ENCODE results near the gene IDH2. TPM values are rescaled to one million over a fixed set of nuclear protein-coding genes. Genes with fewer than 3 reads are reported as not detected.
"Not testable (repeated sequence)": the region's sequence is repeated elsewhere in the genome, so short reads cannot be mapped to it uniquely, and the experiment has no call there.

The IDH2 gene
- total RNA-seq, 1 donor from 2014 or later: 77.3 TPM

- DNase-seq: no peak
Observed at GRCh38 chr15:90114451-90114901, 12.2 kb upstream of the IDH2 start.

GRCh38 chr15:90113166-90113565, 10.9 kb upstream of the IDH2 start:
- DNase-seq: no peak

GRCh38 chr15:90109163-90109751, 7.0 kb upstream of the IDH2 start:
- DNase-seq: not testable (repeated sequence)

DNA sequence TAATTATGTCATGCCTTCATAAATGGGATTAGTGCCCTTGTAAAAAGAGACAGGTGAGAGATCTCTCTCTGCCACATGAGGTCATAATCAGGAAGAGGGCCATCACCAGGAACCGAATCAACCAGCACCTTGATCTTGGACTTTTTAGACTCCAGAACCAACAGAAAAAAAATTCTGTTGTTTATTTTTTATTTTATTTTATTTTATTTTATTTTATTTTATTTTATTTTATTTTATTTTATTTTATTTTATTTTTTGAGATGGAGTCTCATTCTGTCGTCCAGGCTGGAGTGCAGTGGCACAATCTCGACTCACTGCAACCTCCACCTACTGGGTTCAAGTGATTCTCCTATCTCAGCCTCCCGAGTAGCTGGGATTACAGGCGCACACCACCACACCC, 5.8 kb upstream of the IDH2 start:
- not testable (repeated sequence) for DNase-seq

DNA sequence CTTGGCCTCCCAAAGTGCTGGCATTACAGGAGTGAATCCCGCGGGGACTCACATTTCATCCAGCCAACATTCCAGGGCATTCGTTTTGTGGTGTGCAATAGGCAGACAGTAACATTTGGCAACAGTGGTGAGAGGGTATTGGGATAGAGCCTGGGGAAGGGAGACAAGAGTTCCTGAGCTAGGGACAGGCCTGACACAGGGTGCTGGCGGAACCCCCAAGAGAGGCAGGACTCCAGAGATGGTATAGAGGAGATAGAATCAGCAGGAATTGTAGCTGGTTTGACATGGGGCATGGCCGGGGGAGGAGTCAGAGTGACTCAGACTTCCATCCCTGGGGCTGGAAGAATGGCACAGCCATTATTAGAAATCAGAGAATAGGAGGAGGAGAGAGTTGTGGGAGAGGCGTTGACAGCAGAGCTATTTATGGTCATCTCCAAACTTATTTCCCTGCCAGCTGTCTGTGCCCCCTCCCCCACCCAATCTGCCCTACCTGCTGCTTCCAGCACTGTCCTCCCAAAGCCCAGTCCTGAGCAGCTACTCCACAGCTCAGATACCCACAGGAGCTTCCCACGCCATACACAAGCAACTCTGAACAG, 4.4 kb upstream of the IDH2 start:
- DNase-seq: peak; percentile 64

GRCh38 chr15:90105521-90105920, 3.3 kb upstream of the IDH2 start:
- DNase-seq: no peak

- no peak for DNase-seq
Observed at GRCh38 chr15:90104551-90104950, 2.3 kb upstream of the IDH2 start.

- DNase-seq: no peak
Observed at GRCh38 chr15:90103701-90104329, 1.5 kb upstream of the IDH2 start.

DNA sequence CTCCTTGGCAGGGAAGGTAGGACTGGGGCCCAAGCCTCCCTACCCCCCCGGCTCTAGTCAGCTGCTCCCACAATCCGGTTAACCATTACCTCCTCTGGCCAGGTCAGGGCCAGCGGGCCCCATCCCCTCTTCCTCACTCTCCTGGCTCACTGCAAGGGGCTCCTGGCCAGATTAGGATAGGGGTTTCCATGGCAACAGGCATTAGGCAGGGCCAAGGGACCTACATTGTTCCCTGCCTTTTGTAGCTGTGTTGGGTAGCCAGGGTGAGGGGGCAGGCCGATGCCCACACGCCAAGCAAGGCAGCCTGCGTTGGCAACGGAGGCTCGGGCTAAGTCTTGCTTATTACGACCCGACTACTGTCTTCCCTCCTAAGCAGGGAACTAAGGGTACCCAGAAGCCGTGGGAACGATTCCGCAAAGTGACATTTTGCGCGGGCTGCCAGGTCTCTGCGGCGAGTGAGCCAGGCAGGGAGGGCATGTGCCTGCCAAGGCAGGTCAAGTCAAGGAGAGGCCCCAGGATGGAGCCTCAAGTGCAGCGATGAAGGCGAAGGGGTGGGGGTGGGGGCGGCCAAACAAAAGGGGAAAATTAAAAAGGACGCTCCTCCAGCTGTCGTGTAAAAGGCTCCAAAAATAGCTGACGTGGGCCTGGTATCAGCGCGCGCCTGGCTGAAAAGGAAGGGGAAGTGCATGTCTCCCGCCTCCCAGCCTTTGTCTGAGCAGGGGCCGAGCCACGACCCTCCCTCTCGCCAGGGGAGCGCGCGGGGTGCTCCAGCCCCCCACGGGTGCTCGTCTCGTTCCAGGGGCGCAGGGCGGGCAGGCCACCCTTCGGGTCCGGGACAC, 919 bp downstream of the IDH2 start:
- DNase-seq: peak; percentile 52

DNA sequence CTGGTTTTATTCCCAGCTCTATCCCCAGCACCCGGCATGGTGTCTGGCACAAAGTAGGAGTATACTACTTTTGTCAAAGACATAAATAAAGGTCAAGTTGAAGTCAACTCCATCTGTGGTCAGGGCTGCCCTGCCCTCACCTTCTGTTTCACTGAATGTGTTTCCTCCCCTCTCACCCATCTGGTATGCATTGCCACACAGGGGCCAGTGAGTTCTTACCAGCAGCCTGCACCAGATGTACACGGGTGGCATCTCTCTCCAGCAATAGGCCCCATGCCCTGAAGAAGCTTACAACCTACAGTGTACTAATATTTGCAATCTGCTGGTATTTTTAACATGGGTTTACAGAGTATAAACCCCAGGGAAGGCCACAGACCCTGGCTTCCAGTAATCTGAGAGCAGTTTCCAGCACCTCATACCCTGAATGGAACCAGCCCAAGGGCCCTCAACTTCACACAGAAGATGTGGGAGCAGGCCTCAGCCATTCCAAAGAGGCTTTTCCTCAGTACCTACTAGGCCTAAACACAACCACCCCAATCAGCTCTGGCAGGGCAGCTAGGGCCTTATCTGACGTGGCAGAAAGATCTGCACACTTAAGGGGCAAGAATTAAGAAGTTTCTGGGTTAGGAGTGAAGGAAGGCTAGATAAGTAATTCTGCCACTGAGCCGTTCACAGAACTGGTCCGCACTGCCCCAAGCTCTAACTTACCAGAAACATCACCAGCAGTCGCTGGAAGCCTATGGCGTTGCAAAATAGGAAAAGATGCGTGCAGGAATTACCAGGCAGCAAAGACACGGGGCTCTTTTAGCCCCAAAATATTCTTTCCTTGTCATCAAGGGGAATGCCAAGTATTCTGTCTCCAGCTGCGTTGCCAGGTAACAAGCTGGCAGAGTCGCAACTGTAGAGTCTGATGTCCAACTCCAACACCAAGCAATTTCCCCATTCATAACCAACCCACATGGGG, 2.1 kb downstream of the IDH2 start:
- DNase-seq: no peak

GRCh38 chr15:90099072-90099867, 3.0 kb downstream of the IDH2 start:
- DNase-seq: no peak

DNA sequence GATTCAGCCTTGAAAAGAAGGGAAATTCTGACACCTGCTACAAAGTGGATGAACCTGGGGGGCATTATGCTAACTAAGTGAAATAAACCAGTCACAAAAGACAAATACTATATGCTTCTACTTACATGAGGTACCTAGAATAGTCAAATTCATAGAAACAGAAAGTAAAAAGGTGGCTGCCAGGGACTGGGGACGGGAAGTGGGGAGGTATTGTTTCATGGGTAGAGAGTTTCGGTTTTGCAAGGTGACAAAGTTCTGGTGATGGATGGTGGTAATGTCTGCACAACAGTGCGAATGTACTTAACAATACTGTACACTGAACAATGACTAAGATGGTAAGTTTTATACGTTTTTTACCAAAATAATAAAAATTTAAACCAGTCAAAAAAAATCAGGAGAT, 4.8 kb downstream of the IDH2 start:
- DNase-seq: no peak

GRCh38 chr15:90095521-90095959, 6.7 kb downstream of the IDH2 start:
- no peak for DNase-seq

- no peak for DNase-seq
Observed at GRCh38 chr15:90091156-90091931, 10.9 kb downstream of the IDH2 start.

- no peak for DNase-seq
Observed at GRCh38 chr15:90090226-90090848, 11.9 kb downstream of the IDH2 start.

DNA sequence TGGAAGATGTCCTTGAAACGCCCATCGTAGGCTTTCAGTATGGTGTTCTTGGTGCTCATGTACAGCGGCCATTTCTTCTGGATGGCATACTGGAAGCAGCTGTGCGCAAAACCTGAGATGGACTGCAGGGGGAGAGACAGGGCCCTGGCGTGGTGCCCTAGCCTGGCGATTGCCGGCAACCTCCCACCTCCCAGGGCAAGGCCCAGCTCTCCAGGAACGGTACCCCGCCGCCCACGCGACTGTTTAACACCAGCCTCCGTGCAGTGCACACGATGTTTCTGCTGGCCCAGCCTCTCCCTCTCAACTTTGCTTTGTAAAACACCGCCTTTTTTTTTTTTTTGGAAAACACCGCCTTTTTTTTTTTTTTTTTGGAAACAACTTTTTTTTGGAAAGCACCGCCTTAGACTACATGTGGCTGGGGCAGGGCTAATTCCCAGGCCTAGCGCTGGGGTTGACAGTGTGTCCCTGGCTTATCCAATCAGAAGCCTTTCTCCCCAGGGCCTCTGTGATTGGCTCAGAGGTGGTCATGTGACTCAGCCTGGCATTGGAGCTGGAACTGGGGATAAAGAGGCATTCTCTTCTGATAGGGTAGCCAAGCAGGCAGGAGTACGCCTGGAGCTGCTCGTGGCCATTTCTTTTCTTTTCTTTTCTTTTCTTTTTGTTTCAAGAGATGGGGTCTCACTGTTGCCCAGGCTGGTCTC, 14.7 kb downstream of the IDH2 start:
- DNase-seq: peak; percentile 62

DNA sequence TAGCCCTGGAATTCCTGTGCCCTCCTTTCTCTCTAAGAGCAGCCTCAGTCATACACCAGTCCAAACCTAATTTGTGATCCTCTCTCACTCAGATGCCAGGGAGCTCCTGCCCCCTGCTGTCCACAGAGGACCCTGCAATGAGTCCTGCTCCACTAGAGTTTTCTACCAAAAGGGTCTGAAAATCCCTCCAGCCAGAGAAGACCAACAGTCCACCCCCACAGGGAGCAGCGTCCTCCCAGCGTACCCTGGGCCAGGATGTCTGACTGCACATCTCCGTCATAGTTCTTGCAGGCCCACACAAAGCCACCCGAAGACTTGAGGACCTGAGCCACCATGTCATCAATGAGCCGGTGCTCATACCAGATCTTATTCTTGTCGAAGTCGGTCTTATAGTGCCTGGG, 15.4 kb downstream of the IDH2 start:
- peak; percentile 72 for DNase-seq

DNA sequence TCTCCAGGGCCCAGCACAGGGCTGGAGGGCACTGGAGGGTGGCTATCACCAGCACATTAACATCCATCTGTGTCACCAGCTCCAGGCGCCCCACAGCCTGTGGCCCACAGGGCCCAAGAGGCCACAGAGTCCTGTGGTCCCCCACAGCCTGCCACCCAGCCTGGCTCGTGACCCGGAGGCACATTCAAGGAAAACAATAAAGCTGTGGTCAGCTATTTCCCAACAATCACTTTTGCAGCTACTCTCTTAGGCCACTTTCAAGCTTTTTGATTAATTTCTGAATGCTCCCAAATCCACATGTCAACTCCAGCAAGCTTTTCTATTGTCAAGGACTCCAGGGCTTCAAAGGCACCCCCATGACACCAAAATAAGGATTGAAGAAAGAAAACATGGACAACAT, 16.7 kb downstream of the IDH2 start:
- DNase-seq: no peak

DNA sequence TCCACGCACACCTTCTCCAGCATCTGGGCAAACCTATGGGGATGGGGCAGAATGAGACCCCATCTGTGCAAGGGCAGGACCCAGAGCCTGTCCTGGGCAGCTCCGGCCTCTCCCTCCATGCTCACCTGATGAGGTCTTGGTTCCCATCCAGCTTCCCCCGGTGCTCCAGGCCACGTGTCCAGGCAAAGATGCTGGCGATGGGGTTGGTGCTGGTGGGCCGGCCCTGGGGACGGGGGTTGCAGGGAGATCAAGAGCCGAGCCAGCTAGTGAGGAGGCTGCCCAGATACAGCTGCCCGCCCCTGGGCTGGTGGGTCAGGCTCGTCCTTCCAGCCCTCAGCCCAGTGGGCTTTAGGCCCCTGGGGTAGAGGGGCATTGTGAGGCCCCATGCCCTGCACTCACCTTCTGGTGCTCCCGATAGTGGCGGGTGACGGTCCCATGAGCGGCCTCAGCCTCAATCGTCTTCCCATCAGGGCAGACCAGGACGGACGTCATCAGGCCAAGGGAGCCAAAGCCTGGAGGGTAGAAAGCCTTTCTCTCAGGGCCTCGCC, 17.3 kb downstream of the IDH2 start:
- no peak for DNase-seq
